Activated CD8-positive, alpha-beta memory T cell treated with anti-CD3 and anti-CD28 coated beads, Interleukin-2, amount 50 U/mL, for 4 hours (primary cell): Measurements from ENCODE around the gene TEPSIN.

Experiments
- DNase-seq: peaks from one replicate; pipeline ENCODE4 v3.0.0-alpha.2; 2020

Gene TEPSIN

GRCh38 chr17:81238815-81239713 is at the start of gene TEPSIN, which contains the start of gene NDUFAF8:
TEPSIN (minus strand) TSS chr17:81239055; CDS start chr17:81239033, 22 bp downstream.
NDUFAF8 (plus strand) TSS chr17:81239318; CDS start chr17:81239364, 46 bp downstream.
- DNase-seq = peak; percentile 91

- DNase-seq = no peak
Observed at GRCh38 chr17:81287741-81288430, 49.0 kb upstream of the TEPSIN start.

GRCh38 chr17:81287152-81287551 is 48.3 kb upstream of the TEPSIN start:
- no peak for DNase-seq

- no peak for DNase-seq
Observed at GRCh38 chr17:81286491-81287145, 47.8 kb upstream of the TEPSIN start.

GRCh38 chr17:81285894-81286293 is 47.0 kb upstream of the TEPSIN start:
- DNase-seq = no peak

DNA sequence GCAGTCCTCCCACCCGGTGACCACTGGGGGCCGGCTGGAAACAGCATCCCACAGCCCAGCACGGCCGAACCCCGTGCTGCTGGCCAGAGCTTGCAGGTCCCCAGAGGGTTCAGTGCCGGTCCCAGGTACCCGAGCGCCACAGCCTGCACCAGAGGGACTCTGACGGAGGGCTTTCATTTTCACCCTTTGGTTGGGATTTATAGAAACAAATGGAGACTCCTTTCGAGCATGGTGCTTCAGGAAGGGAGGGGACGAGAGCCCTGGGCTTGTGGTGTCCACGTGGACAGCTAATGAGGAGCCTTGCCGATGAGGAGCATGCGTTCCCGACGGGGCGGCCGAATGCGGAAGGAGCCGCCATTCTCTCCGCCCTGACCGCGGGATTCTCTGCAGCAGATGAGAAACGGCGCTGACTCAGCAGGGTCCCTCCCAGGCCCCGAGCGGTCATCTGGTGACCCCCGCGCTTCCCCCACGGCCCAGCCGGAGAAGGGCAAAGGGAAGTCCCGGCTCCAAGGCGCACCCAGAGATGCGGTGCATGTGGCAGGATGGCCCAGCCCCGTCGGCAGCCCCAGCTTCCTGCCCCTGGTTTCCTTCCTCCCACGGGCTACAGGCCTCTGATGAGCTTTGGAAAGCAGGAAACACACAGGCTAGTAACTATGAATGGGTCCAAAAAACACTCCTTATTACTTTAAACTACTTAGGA is 46.5 kb upstream of the TEPSIN start:
- peak; percentile 50 for DNase-seq

DNA sequence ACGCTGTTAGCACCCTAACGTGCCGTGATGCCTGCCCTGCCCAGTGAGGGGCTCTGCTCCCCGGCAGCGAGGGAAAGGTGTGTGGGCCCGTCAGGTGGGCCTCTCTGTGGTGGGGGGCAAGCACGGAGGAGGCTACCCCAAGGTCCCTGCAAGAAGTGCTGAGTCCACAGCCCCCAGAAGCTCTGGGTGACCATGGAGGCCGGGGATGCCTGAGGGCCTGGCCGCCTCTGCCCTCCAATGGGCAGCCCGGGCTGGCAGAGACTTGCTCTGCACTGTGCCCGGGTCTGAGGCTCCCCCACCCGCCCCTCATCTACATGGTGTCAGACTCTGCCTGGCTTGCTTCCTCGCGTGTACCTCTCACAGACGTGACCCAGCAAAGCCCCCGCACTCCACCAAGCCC is 44.0 kb upstream of the TEPSIN start:
- no peak for DNase-seq

GRCh38 chr17:81282141-81282540 is 43.3 kb upstream of the TEPSIN start:
- DNase-seq = no peak

GRCh38 chr17:81280571-81280970 is 41.7 kb upstream of the TEPSIN start:
- no peak for DNase-seq

DNA sequence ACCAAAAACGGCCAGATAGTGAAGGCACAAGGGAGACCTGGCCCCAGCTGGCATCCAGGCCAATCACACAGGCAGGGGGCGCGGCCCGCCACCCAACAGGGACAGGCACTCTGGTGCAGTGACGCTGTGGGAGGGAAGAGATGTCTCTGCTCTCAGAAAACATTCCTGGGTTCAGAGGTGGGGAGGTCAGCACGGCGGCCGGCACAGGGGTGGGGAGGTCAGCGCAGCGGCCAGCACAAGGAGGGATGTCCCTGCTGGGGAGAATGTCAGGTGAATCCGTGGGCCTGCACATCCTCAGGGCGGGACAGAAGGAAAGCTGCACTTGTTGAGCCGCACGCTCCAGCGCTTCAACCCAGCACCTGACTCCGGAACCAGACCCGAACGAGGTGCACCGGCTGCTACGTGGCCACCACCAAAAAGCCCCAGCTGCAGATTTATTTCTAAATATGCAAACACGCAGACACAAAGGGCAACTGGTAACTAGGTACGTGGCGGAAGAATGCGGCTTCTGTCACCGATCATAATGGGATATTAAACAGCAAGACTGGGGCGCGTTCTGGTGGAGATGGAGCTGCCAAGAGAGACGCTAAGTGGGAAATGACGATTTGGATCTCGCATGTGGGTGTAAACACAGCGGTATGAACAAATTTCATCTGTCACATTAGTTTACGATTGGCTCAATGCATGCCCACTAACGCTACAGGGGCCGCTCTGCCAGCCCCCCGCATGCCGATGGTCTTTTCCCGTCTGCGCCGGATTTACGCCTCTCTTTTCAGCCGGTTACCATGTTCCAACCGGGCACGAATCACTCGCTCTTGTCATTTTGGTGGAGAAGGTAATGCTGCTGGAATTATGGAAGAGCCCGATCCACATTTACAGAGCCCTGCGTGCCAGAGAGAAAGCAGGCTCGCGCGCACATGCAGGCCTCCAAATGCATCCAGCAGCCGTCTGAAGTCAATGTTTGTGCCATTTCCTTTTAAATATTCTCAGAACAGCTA is 40.7 kb upstream of the TEPSIN start:
- no peak for DNase-seq

- no peak for DNase-seq
Observed at GRCh38 chr17:81278831-81279230, 40.0 kb upstream of the TEPSIN start.

- no peak for DNase-seq
Observed at GRCh38 chr17:81277946-81278693, 39.3 kb upstream of the TEPSIN start.

DNA sequence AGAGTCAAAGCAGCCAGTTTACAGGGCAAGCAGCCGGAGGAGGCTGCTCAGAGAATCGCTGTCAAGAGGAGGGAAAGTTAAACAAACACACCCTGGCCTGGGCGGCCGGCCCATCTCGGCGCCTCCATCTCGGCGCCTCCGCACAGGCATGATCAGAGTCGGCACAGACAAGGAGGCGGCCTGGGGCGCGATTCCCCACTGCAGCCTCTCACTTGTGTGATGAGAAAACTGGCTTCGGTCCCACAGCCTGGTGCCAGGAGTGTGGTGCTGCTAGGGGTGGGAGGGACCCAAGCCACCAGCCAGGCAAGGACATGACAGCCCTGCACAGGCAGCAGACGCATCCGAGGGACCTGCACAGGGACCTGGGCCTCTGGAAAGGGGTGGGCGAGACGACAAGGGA is 38.6 kb upstream of the TEPSIN start:
- no peak for DNase-seq

DNA sequence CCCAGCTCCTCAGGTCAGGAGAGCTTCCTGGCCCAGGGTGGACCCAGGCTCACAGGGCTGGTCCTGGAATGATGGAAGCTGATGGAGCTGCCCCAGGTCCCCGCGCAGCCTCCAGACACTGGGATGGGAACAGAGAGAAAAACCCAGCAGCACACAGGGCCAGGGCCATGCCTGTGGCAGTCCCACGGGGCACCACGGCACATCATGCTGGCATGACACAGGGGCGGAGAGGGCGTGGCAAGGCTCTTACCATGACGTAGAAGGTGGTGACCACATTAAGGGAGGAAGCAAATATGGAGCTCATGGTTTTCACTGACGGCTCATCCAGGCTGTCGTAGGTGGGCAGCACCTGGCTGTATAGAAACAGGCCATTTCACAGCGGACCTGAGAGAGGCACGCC is 37.9 kb upstream of the TEPSIN start:
- no peak for DNase-seq

- DNase-seq = no peak
Observed at GRCh38 chr17:81274471-81274855, 35.6 kb upstream of the TEPSIN start.

- DNase-seq = no peak
Observed at GRCh38 chr17:81273698-81274470, 35.0 kb upstream of the TEPSIN start.

DNA sequence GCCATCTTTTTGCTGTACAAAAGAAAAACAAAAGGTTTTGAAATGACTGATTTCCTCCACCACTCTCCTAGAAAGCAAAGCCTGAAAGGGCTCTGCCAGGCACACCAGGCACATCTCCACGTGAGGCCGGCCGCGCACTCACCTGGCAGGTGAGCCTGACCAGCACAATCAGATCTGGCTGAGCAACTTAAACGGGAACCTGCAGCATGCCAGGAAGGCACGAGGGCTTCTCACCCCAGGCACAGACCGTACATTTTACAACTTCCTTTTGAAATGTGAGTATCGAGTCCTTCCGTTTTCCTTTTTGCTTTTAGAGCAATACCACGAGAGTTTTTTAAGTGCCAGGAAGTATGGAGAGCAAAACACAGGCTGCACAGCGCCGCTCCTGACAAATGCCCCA is 33.8 kb upstream of the TEPSIN start:
- DNase-seq = no peak

DNA sequence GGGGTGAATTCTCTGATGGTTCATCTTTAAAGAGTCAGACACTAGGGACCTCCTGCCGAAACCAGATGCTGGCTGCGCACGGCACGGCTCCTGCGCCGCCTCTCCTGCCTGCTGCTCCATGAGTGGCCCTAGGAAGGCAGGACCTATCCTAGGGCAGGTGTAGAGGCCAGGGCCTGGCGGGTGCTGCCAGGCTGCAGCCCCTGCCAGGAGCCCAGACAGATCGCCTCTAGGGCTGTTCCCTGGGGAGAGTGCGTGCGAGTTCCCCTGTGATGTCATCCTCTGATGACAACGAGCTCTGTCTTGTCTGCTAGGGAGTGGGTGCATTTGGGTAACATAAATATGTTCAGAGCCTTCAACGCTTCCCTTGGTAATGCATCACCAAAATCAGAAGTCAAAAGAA is 32.4 kb upstream of the TEPSIN start:
- no peak for DNase-seq

GRCh38 chr17:81270279-81270678 is 31.4 kb upstream of the TEPSIN start:
- DNase-seq = no peak
